Activated CD4-positive, alpha-beta T cell treated with anti-CD3 and anti-CD28 coated beads, Interleukin-2, amount 50 U/mL, for 48 hours (primary cell): Measurements from ENCODE around the gene MTM1.

Experiments used
- DNase-seq, 2 experiments: peaks; one replicate each; pipeline ENCODE4 v3.0.0-alpha.2; 2020

The MTM1 gene

DNA sequence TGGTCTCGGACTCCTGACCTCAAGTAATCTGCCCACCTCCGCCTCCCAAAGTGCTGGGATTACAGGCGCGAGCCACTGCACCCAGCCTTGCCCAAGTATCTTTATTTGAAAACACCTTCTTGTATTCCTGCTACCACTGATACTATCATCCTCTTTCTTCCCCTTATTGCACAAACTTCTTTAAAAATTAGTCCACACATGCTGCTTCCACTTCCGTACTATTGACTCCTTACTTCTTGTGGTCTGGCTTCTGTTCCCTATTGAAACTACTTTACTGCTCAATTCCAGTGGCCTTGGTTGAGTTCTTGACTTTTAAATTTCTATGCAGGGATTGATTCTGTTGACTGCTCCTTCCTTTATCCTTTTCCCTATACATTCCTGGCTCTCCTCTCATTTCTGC is 38.8 kb downstream of the MTM1 start:
- no peak for DNase-seq

DNA sequence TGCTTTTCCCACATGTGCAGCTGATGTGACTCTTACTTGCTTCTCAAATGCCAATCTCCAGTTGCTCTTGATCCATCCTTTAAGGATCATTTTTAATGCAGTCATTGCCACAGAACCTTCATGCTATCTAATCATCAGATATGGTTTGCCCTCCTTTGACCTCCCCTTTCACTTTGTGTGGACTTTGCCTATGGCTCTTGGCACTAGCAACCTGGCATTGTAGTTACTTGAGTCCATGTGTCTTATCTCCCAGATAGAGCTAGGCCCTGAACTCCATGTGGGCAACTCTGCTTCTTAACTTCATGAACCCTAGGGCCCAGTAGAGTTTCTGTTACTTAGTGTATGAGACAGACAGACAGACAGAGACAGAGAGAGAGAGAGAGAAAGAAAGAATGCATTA is 41.6 kb downstream of the MTM1 start:
- DNase-seq: no peak

DNA sequence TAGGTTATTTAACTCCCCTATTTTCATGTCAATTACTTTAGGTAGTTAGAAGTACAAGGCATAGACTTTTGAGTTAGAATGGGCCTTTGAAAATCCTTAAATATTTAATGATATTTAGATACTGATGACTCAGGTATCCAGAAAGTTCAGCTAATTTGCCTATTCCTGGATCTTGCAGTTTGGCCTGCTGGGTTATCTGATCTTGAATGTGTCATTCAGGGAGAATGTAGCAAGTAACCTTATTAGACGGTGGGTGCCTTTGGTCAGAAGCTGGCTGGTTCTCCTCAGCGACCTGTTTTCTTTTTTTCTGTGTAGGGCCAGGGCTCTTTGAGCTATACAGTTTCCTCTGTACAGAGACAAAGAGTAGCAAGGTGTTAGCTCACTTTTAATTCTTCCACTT is 42.0 kb downstream of the MTM1 start:
- DNase-seq: no peak

DNA sequence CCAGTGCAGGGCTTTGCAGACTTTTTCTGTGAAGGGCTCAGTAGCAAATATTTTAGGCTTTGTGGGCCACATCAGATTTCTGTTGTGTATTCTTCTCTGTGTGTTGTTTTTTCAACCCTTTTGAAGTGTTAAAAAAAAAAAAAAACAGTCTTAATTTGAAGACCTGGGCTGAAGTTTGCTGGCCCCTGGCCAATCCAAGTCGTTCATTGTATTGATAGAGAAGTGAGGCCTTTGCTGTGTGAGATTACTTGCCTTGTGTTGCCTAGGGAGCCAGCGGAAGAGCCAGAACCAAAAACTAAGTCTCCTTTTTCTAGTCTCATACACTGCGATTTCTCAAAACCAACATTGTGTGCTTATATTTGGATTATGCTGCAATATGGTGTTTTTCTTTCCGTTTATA is 46.9 kb downstream of the MTM1 start:
- no peak for DNase-seq

DNA sequence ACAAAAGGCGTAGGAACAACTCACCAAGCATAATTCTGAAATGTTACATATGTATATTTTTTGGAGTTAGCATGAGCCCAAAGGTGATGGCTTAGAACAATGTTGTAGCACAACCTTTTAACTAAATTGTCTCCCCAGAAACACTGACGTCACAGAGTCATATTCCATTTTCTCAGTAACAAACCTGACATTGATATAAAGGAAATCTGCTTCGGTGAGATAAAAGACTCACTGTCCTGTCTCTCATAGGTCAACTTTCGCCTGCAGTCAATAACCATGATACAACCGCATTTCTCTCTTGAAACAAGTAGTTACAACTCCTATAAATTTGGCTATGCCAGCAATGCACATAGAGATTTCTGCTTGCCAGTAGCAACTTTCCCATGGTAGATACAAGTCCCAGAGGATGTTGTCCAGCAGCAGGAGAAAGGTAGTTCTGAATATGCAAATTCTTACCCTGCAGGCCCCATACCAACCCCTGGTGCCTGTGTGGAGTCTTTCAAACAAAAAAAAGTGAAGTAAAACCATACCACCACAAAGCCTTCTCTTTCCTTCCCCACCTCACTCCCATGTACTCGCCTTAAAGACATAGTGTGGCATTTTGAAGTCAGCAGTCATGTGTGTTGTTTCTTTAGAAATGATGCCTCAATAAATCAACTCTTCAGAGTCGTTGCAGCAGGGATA is 47.9 kb downstream of the MTM1 start:
- no peak for DNase-seq

DNA sequence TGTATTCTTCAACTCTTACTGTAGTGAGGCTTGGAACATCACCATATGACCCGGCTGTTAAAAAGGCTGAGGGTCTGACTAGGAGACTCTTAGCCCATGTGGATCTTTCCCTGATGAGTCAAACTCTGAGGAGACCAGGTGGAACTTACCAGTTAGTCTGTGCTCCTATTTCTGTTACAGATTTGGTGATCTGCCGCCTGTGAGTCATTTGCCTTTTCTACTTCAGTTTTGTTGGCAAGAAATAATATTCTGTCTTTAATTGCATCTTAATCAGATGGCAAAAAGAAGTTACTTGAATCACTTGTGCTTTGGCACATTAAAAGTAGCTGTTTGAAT is 48.4 kb downstream of the MTM1 start:
- no peak for DNase-seq

DNA sequence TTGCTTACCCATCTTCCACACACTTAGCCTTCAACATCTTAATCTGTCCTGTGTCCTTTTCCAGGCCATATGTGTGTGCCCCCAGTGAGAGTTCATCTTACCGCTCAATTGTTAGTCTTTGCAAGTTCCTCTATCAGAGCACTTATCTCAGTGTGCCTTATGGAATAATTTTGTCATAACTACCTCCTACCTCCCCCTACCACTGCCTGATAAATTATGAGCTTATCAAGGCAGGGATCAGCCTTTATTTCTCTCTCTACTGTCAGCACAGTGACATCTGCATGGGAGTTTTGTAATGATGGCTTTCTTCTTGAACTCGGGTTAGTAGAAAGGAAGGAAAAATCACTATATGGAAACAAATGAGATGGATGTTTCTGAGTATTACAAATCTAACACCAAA is 53.2 kb downstream of the MTM1 start:
- DNase-seq: no peak

DNA sequence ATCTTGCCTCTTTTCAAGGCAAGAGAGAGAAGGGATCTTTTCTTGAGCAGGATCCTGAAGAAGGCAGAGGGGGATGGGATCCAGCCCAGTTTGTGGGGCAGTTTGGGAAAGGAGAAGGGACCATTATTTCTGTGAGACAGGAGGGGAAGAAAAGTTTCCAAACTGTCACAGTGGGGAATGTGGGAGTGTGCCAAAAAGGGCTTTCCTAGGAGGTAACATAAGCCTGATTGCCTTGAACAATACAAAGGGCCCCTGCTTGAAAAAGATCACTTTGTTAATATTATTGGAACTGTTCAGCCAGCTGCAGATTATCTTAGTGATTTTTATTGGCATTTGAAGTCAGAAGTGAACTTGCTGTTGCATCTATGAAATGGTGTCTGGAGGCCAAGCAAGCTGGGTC is 55.2 kb downstream of the MTM1 start:
- DNase-seq: no peak

DNA sequence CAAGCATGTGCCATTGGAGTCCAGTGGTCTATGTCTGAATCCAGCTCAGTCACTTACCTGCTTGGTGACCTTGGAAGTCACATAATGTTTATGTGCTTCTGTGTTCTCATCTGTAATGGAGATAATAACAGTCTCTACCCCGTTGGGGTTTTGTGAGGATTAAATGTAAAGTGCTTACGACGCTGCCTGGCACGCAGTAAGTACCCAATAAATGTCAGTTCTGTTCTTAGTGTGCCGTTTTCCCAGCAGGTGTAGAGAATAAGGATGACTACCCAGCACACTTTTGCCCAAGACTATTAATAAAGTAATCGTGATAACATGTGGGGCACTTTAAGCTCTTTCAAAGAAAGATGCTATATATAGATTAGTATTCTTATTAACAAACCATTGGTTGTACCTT is 56.7 kb downstream of the MTM1 start:
- DNase-seq: no peak

DNA sequence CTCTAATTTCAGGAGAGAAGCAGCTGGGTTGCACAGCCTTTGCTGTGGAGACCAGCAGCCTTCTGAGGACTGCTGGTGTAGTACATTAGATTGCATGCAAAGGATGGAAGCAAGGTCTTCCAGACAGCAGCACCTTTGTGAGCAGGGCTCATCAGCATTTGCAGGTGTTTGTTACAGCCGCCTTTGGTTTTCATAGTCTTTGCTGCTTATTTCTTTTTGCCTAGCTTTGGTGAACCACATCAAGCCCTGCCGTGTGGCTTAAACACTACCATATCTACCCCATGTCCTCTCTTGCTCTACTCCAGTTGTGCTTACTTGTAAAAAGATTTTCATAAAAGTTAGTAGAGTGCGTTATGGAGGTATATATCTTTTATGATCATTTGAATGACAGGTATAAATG is 57.5 kb downstream of the MTM1 start:
- DNase-seq: no peak

DNA sequence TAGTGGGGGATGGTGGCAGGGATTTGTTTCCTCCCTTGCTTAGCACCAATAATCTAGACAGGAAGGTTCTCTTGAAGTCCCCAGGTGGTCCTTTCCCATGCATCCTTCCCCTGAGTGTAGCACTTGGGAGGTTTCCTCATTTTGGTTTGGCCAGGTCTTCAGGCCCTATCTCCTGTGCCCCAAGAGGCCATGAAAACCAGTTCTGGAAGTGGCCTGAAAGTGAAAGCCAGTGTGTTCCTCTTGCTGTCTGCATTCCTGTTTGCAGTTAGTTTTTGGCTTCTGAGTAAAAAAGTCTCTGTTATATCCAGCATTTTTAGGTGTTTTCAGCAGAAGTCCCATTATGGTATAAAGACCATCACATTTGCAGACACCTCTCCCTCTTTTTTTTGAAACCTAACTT is 59.5 kb downstream of the MTM1 start:
- DNase-seq: no peak

DNA sequence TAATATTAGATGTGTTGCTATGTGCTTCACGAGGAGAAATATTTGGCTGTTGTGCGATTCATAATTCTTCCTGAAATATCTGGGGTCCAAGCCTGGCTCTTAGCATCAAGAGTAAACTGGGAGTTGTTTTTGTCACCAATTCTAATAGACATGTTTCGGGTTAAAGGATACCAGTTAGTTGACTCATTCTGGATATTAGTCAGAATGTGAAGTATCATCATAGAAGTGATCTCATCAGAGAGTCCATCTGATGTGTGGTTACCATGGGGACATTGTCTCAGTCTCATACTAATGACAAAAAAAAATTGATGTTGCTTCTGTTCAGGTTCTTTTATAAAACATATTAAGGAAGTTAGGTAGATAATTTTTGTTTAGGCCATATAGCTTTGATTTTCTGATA is 67.5 kb downstream of the MTM1 start:
- no peak for DNase-seq

DNA sequence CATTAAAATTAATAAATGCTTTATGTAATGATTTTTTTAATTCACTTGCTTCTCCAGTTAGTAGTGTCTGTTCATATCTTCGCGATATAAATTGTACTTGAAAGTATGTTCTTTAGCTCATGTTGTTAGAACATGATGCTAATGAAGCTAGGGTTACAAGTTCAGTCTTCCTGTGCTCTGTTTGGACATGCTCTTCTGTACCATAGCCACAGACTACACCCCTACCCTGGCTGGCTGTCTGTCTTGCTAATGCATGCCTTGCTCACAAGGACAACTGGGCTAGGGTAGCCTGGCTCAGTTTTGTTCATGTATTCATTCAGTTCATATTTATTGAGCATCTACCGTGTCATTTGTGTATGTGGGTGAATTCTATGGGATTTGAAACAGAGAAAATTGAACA is 74.0 kb downstream of the MTM1 start:
- no peak for DNase-seq

DNA sequence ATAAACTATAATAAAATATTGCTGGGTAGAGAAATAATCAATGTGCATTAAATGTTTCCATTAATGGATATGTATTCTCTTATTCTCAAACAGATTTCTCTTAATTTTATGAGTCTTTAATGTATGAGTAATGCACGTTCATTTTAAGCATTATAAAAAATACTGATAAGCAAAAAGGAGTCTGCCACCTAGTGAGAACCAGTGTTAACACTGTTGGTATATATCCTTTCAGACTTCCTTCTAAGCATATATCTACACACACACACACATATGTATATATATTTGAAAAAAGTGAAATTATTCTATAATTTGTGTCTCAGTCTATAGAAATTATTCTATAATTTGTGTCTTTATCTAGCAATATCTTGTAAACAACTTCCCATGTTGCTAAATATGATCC is 74.8 kb downstream of the MTM1 start:
- no peak for DNase-seq

DNA sequence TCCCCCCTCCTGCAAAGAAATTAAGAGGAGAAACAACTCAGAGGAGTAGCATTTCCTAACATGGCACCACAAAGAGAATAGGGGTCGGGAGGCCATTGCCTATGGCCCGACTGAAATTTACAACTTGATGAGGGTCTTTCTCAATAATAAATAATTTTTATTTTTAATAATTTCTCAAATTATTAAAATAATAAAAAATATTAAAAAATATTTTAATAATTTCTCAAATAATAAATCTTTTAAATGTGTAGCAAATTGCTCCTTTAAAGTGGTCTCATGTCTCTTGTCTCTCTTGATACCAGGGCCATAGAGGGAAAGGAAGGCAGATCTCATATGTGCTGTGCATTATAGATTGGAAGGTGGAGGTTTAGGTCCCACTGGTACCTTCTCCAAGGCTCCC is 75.5 kb downstream of the MTM1 start:
- DNase-seq: no peak

DNA sequence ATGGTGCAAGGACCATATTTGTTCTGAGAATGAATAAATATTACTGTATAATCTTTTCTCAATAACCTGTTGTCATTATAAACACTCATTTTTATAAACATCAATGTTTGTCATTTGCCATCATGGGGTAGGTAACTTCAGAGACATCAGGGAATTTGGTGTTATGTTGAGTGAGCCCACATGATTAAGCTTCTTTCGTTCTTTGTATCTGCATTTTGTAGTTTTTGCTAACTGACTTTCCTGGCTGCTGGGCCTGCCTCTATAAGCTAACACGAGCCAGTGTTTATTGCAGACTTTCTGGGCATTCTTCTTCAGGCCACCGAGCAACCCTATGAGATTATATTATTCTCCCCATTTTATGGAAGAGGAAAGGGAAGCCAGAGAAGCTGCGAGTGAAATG is 76.0 kb downstream of the MTM1 start:
- DNase-seq: no peak

DNA sequence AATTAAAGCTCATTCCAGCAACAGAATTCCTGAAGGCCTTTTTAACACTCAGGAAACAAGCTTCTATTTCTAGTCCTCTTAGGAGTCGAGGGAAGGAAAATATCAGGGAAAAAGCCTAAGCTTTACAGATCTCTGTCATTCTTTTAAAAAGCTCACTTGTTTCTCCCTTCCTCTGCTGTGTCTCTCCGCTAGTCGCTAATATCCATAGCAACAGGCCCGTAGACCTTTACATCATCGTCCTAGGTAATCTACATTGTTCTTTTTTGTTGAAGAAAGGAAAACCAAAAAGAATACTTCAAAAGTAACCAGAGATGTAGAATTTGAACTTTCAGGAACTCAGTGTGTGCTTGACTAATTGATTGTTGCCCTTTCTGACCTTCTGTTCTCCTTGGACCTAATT is 78.9 kb downstream of the MTM1 start:
- no peak for DNase-seq

DNA sequence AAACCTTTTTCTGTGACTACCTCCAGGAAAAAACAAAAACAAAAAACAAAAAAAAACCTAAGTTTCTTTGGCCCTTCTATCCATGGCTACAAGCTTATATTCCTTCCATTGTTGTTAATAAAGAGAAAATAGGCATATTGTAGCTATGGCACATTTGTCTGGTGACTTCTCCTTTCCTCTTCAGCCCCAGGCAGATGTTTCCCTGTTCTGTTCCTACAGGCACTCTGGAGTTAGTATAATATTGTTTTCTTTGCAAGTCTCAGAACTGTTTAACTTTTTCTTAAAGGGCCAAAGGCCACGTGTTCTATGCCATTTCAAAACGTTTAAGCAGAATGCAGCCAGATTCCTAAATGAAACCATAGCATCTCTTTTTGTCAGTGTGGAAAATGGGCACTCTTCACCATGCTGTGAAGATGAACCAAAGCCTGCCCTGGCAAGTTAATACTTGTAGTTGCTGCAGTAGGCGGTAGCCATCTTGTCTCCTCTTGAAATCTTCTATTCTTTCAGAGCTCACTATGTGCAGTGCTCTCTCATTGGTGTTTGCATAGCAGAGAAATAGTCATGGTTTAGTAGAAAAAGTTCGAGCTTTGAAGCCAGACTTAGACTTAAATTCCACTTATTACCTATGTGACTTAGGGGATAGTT is 80.0 kb downstream of the MTM1 start:
- no peak for DNase-seq

DNA sequence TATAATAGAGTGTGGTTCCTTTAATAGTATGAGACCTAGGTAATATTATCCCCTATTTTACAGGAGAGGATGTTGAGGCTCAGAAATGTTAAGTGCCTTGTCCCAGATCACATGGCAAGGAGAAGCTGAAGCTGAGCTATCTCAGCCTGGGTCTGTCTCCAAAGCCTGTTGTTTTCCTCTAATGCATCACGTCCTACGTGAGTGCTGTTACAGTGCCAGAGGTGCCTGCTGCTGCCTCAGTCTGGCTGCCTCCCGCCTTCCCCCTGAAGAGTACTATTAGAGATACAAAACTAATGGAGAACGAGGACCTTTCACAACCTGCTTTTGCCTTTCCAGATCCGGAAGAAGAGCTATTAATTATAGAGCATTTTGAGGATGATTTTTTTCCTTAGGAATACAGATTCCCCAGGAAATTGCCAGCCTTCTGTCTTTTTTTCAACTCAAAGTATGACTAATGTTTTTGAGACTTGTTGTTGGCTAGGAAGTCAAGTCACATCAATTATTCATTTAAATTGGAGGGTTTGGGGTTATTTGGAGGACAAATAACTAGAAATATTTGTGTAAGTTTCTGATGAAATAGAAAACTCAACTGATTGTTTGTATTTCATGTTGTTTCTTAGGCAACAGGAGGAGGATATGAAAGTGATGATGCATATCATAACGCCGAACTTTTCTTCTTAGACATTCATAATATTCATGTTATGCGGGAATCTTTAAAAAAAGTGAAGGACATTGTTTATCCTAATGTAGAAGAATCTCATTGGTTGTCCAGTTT is 80.9 kb downstream of the MTM1 start:
- no peak for DNase-seq

DNA sequence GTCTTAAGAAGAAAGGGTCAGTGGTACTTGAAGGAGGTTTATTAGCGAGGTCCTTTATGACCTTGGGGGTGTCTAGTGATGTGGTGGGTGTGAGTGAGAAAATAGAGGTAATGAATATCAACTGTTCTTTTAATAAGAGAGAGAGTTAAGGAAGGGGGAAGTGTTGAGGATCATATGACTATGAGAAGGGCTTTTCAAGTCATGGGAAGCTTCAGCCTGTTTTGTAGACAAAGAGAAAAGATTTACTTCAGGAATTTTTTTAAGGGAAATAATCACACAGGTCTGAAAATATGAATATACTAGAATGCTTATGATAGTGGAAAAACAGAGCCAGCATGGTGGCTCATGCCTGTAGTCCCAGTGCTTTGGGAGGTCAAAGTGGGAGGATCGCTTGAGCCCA is 83.5 kb downstream of the MTM1 start:
- no peak for DNase-seq

DNA sequence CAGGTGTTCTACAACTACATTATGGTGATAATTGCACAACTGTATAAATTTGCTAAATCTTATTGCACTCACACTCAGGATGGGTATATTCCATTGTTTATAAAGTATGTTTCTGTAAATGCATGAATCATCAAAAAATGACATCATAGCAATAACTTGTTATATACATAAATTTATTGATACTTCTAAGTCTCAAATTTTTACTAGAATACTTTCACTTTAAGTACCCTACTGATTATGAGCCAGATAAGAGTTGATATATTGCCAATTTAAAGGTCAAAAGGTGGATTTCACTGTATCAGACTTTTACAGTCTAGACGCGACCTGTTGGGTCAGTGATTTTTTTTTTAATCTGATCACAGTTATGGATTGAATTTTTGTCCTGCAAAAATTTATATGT is 87.4 kb downstream of the MTM1 start:
- no peak for DNase-seq

DNA sequence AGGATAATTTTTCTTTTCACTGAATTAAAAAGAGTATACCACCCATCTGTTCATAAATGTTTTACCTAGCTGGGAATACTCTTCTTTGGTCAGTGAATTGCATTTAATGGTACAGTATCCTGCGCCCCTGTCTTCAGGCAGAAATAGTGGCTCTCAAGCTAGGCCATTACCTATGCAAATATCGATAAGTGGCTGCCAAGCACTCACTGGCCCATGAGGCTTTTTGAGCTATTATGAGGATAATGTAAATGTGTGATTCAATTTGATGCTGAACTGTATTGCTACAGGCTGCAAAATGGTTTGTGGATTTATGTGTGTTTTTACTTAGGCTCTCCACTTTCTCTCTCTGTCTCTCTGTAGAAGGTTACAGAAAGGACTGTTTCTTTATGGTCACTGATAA is 94.7 kb downstream of the MTM1 start:
- DNase-seq: no peak

DNA sequence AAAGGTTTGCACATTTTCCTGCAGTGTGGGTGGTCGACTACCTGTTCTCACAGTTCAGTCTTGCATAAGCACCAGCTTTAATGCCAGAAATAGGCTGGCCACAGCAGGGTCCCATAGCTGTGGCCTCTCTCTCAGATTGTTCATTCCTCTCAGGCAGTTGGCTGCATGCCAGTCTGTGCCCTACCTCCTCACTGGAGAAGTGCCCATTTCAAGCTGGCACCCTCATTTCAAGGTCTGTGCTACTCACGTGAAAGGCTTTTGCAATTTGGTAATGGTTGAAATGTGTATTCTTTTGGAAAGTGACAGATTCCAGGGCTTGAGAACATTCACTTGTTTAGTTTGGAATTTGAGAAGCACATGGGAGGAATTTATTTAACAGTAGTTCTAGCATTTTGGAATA is 95.9 kb downstream of the MTM1 start:
- DNase-seq: no peak

DNA sequence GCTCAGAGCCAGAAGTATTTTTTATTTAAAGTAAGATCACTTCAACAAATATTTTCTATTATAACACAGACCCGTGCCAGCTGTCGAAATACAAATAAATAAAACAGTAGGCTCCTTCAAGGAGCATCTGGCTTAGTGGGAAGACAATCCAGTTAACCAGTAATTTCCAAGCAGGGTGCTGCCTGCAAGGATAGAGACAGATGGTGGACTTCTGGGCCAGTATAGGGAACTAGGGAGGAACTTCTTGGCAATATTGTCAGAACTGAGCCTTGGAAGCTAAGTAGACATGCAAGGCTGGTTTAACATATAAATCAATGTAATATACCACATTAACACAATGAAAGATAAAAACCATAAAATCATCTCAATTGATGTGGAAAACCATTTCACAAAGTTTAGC is 107.8 kb downstream of the MTM1 start:
- DNase-seq: no peak

DNA sequence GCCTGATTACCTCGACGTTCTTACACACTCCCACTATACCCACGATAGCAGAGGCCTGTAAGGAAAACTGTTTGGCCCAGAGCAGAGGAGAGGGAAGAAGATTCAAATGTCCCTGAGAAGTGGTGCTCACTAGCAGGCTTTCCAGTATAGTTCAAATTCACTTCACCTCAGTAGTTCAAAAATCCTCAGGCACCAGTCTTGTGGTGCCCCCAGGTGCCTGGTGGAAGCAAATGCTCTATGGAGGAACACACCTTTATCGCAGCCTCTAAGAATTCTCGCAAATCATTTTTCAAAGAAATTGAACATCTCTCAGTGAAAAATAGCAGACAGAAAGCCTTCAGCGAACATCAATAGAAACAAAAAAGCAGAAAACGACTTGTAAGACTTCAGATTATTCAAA is 112.6 kb downstream of the MTM1 start:
- no peak for DNase-seq
